ENCODE results near the gene MLLT1.

The MLLT1 gene

GRCh38 chr19:6217752-6218334 lies 61.9 kb downstream of the MLLT1 start:
- no peak for TF ChIP-seq FOXP2 (optimal IDR thresholded peaks at IDR 0.05; ENCODE audit: borderline replicate concordance, extremely low read depth, extremely low read length, insufficient read depth)
- TF ChIP-seq REST (IDR thresholded peaks at IDR 0.05; ENCODE audit: insufficient read depth in 1 of 2, low read depth in 2 of 2, low read length in 2 of 2), result no peak
- no peak for TF ChIP-seq POLR2AphosphoS5 (IDR thresholded peaks at IDR 0.05; ENCODE audit: low read depth, low read length)
- TF ChIP-seq TAF1 (IDR thresholded peaks at IDR 0.05; ENCODE audit: borderline replicate concordance, insufficient read depth, low read length), result no peak
- TF ChIP-seq SIN3A (IDR thresholded peaks at IDR 0.05; ENCODE audit: borderline replicate concordance, insufficient read depth, low read length), result no peak

GRCh38 chr19:6216996-6217751 lies 62.6 kb downstream of the MLLT1 start:
- TF ChIP-seq SIN3A (IDR thresholded peaks at IDR 0.05; ENCODE audit: borderline replicate concordance, insufficient read depth, low read length) (no peak), FOXP2 (optimal IDR thresholded peaks at IDR 0.05; ENCODE audit: borderline replicate concordance, extremely low read depth, extremely low read length, insufficient read depth) (no peak), TAF1 (IDR thresholded peaks at IDR 0.05; ENCODE audit: borderline replicate concordance, insufficient read depth, low read length) (no peak), REST (IDR thresholded peaks at IDR 0.05; ENCODE audit: insufficient read depth in 1 of 2, low read depth in 2 of 2, low read length in 2 of 2) (no peak), POLR2AphosphoS5 (IDR thresholded peaks at IDR 0.05; ENCODE audit: low read depth, low read length) (no peak)

GRCh38 chr19:6216236-6216995 lies 63.4 kb downstream of the MLLT1 start:
- TF ChIP-seq SIN3A (IDR thresholded peaks at IDR 0.05; ENCODE audit: borderline replicate concordance, insufficient read depth, low read length), result no peak

- TF ChIP-seq POLR2AphosphoS5 (IDR thresholded peaks at IDR 0.05; ENCODE audit: low read depth, low read length) (no peak), FOXP2 (optimal IDR thresholded peaks at IDR 0.05; ENCODE audit: borderline replicate concordance, extremely low read depth, extremely low read length, insufficient read depth) (no peak), SIN3A (IDR thresholded peaks at IDR 0.05; ENCODE audit: borderline replicate concordance, insufficient read depth, low read length) (no peak), REST (IDR thresholded peaks at IDR 0.05; ENCODE audit: insufficient read depth in 1 of 2, low read depth in 2 of 2, low read length in 2 of 2) (no peak), TAF1 (IDR thresholded peaks at IDR 0.05; ENCODE audit: borderline replicate concordance, insufficient read depth, low read length) (no peak)
These were observed 64.0 kb downstream of the MLLT1 start for GRCh38 chr19:6215701-6216235.

- TF ChIP-seq FOXP2 (optimal IDR thresholded peaks at IDR 0.05; ENCODE audit: borderline replicate concordance, extremely low read depth, extremely low read length, insufficient read depth), result no peak
- no peak for TF ChIP-seq SIN3A (IDR thresholded peaks at IDR 0.05; ENCODE audit: borderline replicate concordance, insufficient read depth, low read length)
- TF ChIP-seq TAF1 (IDR thresholded peaks at IDR 0.05; ENCODE audit: borderline replicate concordance, insufficient read depth, low read length), result no peak
- TF ChIP-seq REST (IDR thresholded peaks at IDR 0.05; ENCODE audit: insufficient read depth in 1 of 2, low read depth in 2 of 2, low read length in 2 of 2), result no peak
- no peak for TF ChIP-seq POLR2AphosphoS5 (IDR thresholded peaks at IDR 0.05; ENCODE audit: low read depth, low read length)
These were observed 64.8 kb downstream of the MLLT1 start for GRCh38 chr19:6214881-6215541.
